Measurements from ENCODE around the gene ZSCAN9. TPM values are rescaled to one million over a fixed set of nuclear protein-coding genes. Genes with fewer than 3 reads are reported as not detected.

The ZSCAN9 gene
- total and polyA plus RNA-seq, 2 donors (not counting 3 experiments of a cell fraction or from before 2014, with no cell fraction given) = 11.7 to 18.0 TPM

- no peaks in the 10 kb centered on the region for H3K9me3 ChIP-seq (replicated peaks; ENCODE audit: control insufficient read depth, insufficient read depth, low read length)
- CTCF ChIA-PET = interaction anchor here (0.9 to 1.8 kb wide), 8 partner anchors 11 to 162 kb away, joined by 3 to 19 read pairs (median 4); partner anchors contain the start of genes ZKSCAN8, ZSCAN23 and ZSCAN26
- BruUV-seq (replicated peaks) = no TSS peak
- H3K4me2 ChIP-seq (ENCODE audit: insufficient read depth, low read length) = peak overlapping the region; percentile 96
- TF ChIP-seq POLR2A (IDR thresholded peaks at IDR 0.05; ENCODE audit: low read depth, low read length) (no peak), JUN (IDR thresholded peaks at IDR 0.05; ENCODE audit: borderline replicate concordance, insufficient read depth, insufficient read length, low read depth) (no peak), POLR2AphosphoS5 (IDR thresholded peaks at IDR 0.05; ENCODE audit: insufficient read depth, low read depth, low read length) (no peak), GATA2 (IDR thresholded peaks at IDR 0.05; ENCODE audit: insufficient read depth, insufficient read length, low read depth, low read length) (no peak), CTCF (IDR thresholded peaks at IDR 0.05; ENCODE audit: extremely low read depth in 1 of 2, insufficient read depth in 1 of 2, low read depth in 1 of 2, low read length in 2 of 2) (no peak), EZH2 (IDR thresholded peaks at IDR 0.05; ENCODE audit: borderline replicate concordance, low read depth, low read length, severe bottlenecking) (no peak), FOS (IDR thresholded peaks at IDR 0.05; ENCODE audit: borderline replicate concordance, insufficient read depth, low read length) (no peak), MYC (IDR thresholded peaks at IDR 0.05; ENCODE audit: low read depth, low read length) (no peak)
- TF ChIP-seq, protein P1, sequence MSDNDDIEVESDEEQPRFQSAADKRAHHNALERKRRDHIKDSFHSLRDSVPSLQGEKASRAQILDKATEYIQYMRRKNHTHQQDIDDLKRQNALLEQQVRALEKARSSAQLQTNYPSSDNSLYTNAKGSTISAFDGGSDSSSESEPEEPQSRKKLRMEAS (IDR thresholded peaks at IDR 0.05; ENCODE audit: insufficient read depth, insufficient read length) = no peak
- no peaks in the 10 kb centered on the region for H3K27me3 ChIP-seq (ENCODE audit: control insufficient read depth in 2 of 2, insufficient read depth in 2 of 2, low read length in 2 of 2)
- no peaks in the 10 kb centered on the region for H3K9me1 ChIP-seq (replicated peaks; ENCODE audit: control insufficient read depth, extremely low read depth, insufficient read depth, low read length)
- H3K27ac ChIP-seq (ENCODE audit: insufficient read depth, low read depth, low read length) = peak overlapping the region; percentile 46
- H4K20me1 ChIP-seq (replicated peaks; ENCODE audit: control insufficient read depth, extremely low read depth, insufficient read depth, low read length) = no peaks in the 10 kb centered on the region
- no peak for FAIRE-seq
- peaks cover 5 to 12% of the 10 kb centered on the region in 2 experiments for H3K36me3 ChIP-seq (ENCODE audit: control insufficient read depth in 2 of 2, extremely low read depth in 1 of 2, insufficient read depth in 2 of 2, low read length in 2 of 2)
- dilution Hi-C loops (cut with MboI; ENCODE audit: extremely low pct_ligation_motif_present, low sequenced_read_pairs) (no loop called here), intact Hi-C loops (cut with micrococcal nuclease) (loop anchor here (1.0 to 10.0 kb wide), 10 partner anchors 14 to 404 kb away; partner anchors contain the start of genes ZKSCAN3, ZKSCAN4, ZKSCAN8 and ZNF165)
- H3K9ac ChIP-seq (replicated peaks; ENCODE audit: extremely low read depth, insufficient read depth, low read length) = peak overlapping the region; percentile 82
- H3K4me1 ChIP-seq (ENCODE audit: control insufficient read depth, extremely low read depth, insufficient read depth, low read length) = peaks cover 7% of the 10 kb centered on the region
- peak overlapping the region; percentile 91 for H2AFZ ChIP-seq (ENCODE audit: low read depth, low read length)
- POLR2A ChIA-PET = interaction anchor here (0.5 to 2.1 kb wide), 4 partner anchors 13 to 89 kb away, joined by 3 to 7 read pairs (median 6); partner anchors contain the start of genes ZSCAN26 and ZSCAN31
- peaks cover 16% of the 10 kb centered on the region for H3K79me2 ChIP-seq (ENCODE audit: control insufficient read depth, insufficient read depth, low read length)
- H3K4me3 ChIP-seq (replicated peaks in 1 of 3; ENCODE audit: insufficient read depth in 1 of 3, low read depth in 1 of 3, low read length in 3 of 3) = peak overlapping the region; percentile 68 to 96 (median 93)
- no peak for DNase-seq (ENCODE audit: low read depth, low spot score)
Observed at GRCh38 chr6:28280595-28281287, 55.7 kb downstream of the ZSCAN9 start.
